ENCODE data around the gene MAPRE2. TPM values are rescaled to one million over a fixed set of nuclear protein-coding genes. Genes with fewer than 3 reads are reported as not detected.
A peak's percentile ranks its signal among the peaks of the same experiment; 100 is the strongest.

The MAPRE2 gene
- total and polyA plus RNA-seq, 2 of the 13 experiments (the other 11 are each of a cell fraction or from before 2014, with no cell fraction given): 34.5 to 67.9 TPM

DNA sequence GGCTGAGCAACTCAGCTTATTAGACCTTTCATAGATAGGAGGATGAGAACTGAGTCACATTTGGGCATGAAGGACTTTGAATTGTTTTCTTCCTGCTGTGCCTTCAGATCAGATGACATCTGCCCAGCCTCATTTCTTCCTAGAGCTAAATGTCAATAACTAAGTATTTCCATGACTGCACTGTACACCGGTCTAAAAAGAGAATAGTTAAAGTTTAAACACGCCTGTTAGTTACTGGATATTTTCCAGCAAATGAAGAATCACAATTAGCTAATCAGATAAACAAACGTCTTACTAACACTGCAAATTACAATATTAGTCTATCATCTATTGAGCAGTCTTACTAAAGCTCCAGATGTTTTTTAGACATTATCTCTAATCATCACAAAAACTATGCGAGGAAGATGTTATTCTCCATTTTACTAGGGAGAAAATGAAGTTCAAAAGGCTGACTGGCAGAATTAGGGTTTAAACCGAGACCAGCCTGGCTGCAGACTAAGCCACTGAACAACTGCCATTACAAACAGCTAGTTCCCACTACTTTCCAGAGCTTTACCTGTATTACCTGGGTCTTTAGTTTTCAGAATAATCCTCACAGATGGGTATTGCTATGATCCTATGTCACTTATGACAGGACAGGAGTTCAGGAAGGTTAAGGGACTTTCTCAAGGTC, 130.2 kb downstream of the MAPRE2 start (continued):
- TF ChIP-seq, protein P1, sequence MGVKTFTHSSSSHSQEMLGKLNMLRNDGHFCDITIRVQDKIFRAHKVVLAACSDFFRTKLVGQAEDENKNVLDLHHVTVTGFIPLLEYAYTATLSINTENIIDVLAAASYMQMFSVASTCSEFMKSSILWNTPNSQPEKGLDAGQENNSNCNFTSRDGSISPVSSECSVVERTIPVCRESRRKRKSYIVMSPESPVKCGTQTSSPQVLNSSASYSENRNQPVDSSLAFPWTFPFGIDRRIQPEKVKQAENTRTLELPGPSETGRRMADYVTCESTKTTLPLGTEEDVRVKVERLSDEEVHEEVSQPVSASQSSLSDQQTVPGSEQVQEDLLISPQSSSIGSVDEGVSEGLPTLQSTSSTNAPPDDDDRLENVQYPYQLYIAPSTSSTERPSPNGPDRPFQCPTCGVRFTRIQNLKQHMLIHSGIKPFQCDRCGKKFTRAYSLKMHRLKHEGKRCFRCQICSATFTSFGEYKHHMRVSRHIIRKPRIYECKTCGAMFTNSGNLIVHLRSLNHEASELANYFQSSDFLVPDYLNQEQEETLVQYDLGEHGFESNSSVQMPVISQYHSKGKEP (CRISPR knock-in tag; IDR thresholded peaks at IDR 0.05): no peak
- TF ChIP-seq SMAD3 (CRISPR knock-in tag; IDR thresholded peaks at IDR 0.05) (no peak), ZNF598 (CRISPR knock-in tag; IDR thresholded peaks at IDR 0.05; ENCODE audit: borderline replicate concordance) (no peak), POLR2A (IDR thresholded peaks at IDR 0.05; ENCODE audit: insufficient read depth in 1 of 2, low read depth in 2 of 2, low read length in 2 of 2) (no peak), TGIF2 (CRISPR knock-in tag; IDR thresholded peaks at IDR 0.05) (no peak), ZNF576 (CRISPR knock-in tag; IDR thresholded peaks at IDR 0.05) (no peak), ZNF180 (CRISPR knock-in tag; IDR thresholded peaks at IDR 0.05; ENCODE audit: borderline replicate concordance, low read depth) (no peak), MAF1 (CRISPR knock-in tag; IDR thresholded peaks at IDR 0.05; ENCODE audit: borderline replicate concordance) (no peak), ZFP91 (CRISPR knock-in tag; IDR thresholded peaks at IDR 0.05; ENCODE audit: borderline replicate concordance) (no peak), SRSF9 (IDR thresholded peaks at IDR 0.05; ENCODE audit: borderline replicate concordance, insufficient read depth, low read depth, low read length, poor library complexity, severe bottlenecking) (no peak), THAP8 (CRISPR knock-in tag; IDR thresholded peaks at IDR 0.05; ENCODE audit: borderline replicate concordance) (no peak), ARID4A (CRISPR knock-in tag; IDR thresholded peaks at IDR 0.05; ENCODE audit: borderline replicate concordance) (no peak; the same call in 1 of the 2 replicates), SMYD3 (CRISPR knock-in tag; IDR thresholded peaks at IDR 0.05) (peak; percentile 79; the same call in 1 of the 2 replicates), RFX5 (IDR thresholded peaks at IDR 0.05; ENCODE audit: low read depth, low read length) (no peak), ZNF747 (CRISPR knock-in tag; IDR thresholded peaks at IDR 0.05; ENCODE audit: borderline replicate concordance) (no peak), ERF (CRISPR knock-in tag; IDR thresholded peaks at IDR 0.05) (no peak), ZNF160 (CRISPR knock-in tag; IDR thresholded peaks at IDR 0.05) (no peak), ZNF496 (CRISPR knock-in tag; IDR thresholded peaks at IDR 0.05; ENCODE audit: insufficient replicate concordance) (no peak), ZNF256 (CRISPR knock-in tag; conservative IDR thresholded peaks at IDR 0.05) (no peak)
- TF ChIP-seq, protein P2, sequence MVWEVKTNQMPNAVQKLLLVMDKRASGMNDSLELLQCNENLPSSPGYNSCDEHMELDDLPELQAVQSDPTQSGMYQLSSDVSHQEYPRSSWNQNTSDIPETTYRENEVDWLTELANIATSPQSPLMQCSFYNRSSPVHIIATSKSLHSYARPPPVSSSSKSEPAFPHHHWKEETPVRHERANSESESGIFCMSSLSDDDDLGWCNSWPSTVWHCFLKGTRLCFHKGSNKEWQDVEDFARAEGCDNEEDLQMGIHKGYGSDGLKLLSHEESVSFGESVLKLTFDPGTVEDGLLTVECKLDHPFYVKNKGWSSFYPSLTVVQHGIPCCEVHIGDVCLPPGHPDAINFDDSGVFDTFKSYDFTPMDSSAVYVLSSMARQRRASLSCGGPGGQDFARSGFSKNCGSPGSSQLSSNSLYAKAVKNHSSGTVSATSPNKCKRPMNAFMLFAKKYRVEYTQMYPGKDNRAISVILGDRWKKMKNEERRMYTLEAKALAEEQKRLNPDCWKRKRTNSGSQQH (CRISPR knock-in tag; IDR thresholded peaks at IDR 0.05; ENCODE audit: low read depth): peak; percentile 68

All from HepG2 (cell line).